Peyer's patch (tissue), 4 donors: ENCODE results near the gene ECT2L. TPM values are rescaled to one million over a fixed set of nuclear protein-coding genes. Genes with fewer than 3 reads are reported as not detected.

Experiments used
- DNase-seq, 3 donors: peaks; one replicate each; pipeline ENCODE4 v3.0.0-alpha.2; 2017 to 2019
- H3K27ac ChIP-seq, 4 donors: fragments of 200-600 bp; sonication (generic); one replicate each; pipeline ENCODE4 v1.5.1; 2016 to 2019
- H3K27me3 ChIP-seq, 2 donors: fragments of 200-600 bp; sonication (generic); one replicate each; pipeline ENCODE4 v1.5.1; 2019
- H3K36me3 ChIP-seq, 3 donors: fragments of 200-600 bp; sonication (generic); one replicate each; pipeline ENCODE4 v1.5.1; 2016 to 2019
- H3K4me1 ChIP-seq, 4 donors: fragments of 200-600 bp; sonication (generic); one replicate each; pipeline ENCODE4 v1.5.1; 2016 to 2019
- H3K4me3 ChIP-seq, 4 donors: fragments of 200-600 bp; sonication (generic); 1 replicate in 3 of 4; 2 replicates in 1 of 4; pipeline ENCODE4 v1.5.1; 2016 to 2019; ENCODE audit warnings: mild to moderate bottlenecking in 1 of 4
- H3K9me3 ChIP-seq, 4 donors: fragments of 200-600 bp; sonication (generic); one replicate each; pipeline ENCODE4 v1.5.1; 2016 to 2019; ENCODE audit warnings: mild to moderate bottlenecking in 1 of 4
- CTCF ChIP-seq, 6 experiments: fragments of 450-650 bp in 4 of 6; fragments of 200-600 bp in 2 of 6; sonication (generic) in 1 of 6; IDR thresholded peaks; one replicate each; pipeline ENCODE4 v1.5.1; 2017 to 2019; ENCODE audit warnings: antibody characterized with exemption in 6 of 6, mild to moderate bottlenecking in 3 of 6, moderate library complexity in 1 of 6
- POLR2A ChIP-seq, 2 donors: fragments of 450-650 bp; IDR thresholded peaks; one replicate each; pipeline ENCODE4 v1.5.1; 2017; ENCODE audit warnings: antibody characterized with exemption in 2 of 2, mild to moderate bottlenecking in 2 of 2, moderate library complexity in 2 of 2
- total RNA-seq, 4 donors: library from RNA; depleted of rRNA; stranded (reverse); fragments of >200 nt; gene quantifications; one replicate each; pipeline ENCODE4 v1.1.0, GENCODE V29; 2016

The ECT2L gene
- total RNA-seq, result under 1 TPM in 1 of 4 donors, not detected in 3; 0.27 TPM

GRCh38 chr6:138795809-138796603 is at the start of gene ECT2L:
ECT2L (plus strand) TSS chr6:138796087; CDS start chr6:138813275, 17,188 bp downstream.
- Histone ChIP-seq H3K9me3 (no peaks in the 10 kb centered on the region), H3K4me3 (peak within 1 kb of the TSS in 3 of 4 donors; percentile 22 to 52 (median 43))

GRCh38 chr6:138752017-138752416 is 43.9 kb upstream of the ECT2L start:
- H3K27ac ChIP-seq, result no peak overlapping the region
- H3K4me3 ChIP-seq, result no peak overlapping the region
- DNase-seq, result no peak
- TF ChIP-seq CTCF (IDR thresholded peaks at IDR 0.05), result no peak
- TF ChIP-seq POLR2A (IDR thresholded peaks at IDR 0.05), result no peak
- no peaks in the 10 kb centered on the region for H3K4me1 ChIP-seq
- no peaks in the 10 kb centered on the region for H3K9me3 ChIP-seq
- H3K27me3 ChIP-seq, result no peaks in the 10 kb centered on the region
- H3K36me3 ChIP-seq, result no peaks in the 10 kb centered on the region

More at GRCh38 chr6:138795809-138796603, at the start of gene ECT2L:
- H3K27ac ChIP-seq, result peak within 1 kb of the TSS in 3 of 4 donors; percentile 31 to 77 (median 33)
- H3K4me1 ChIP-seq, result no peaks in the 10 kb centered on the region
- DNase-seq, result peak in 2 of 3 donors; percentile 77 to 96
- peaks cover 0 to 7% (median 0%) of the 10 kb centered on the region in 3 donors for H3K36me3 ChIP-seq
- no peak for TF ChIP-seq POLR2A (IDR thresholded peaks at IDR 0.05)
- no peak for TF ChIP-seq CTCF (IDR thresholded peaks at IDR 0.05)
- no peaks in the 10 kb centered on the region for H3K27me3 ChIP-seq

- Histone ChIP-seq H3K36me3 (no peaks in the 10 kb centered on the region), H3K9me3 (no peaks in the 10 kb centered on the region), H3K4me3 (no peak overlapping the region), H3K4me1 (no peaks in the 10 kb centered on the region), H3K27ac (no peak overlapping the region), H3K27me3 (no peaks in the 10 kb centered on the region)
- no peak for TF ChIP-seq CTCF (IDR thresholded peaks at IDR 0.05)
- no peak for DNase-seq
Observed at GRCh38 chr6:138757136-138757535, 38.8 kb upstream of the ECT2L start.

- no peaks in the 10 kb centered on the region for H3K4me1 ChIP-seq
- H3K9me3 ChIP-seq, result no peaks in the 10 kb centered on the region
- H3K36me3 ChIP-seq, result no peaks in the 10 kb centered on the region
- H3K4me3 ChIP-seq, result no peak overlapping the region
- no peak for TF ChIP-seq POLR2A (IDR thresholded peaks at IDR 0.05)
- TF ChIP-seq CTCF (IDR thresholded peaks at IDR 0.05), result peak; percentile 20 to 88 (median 74)
- DNase-seq, result no peak
- no peaks in the 10 kb centered on the region for H3K27me3 ChIP-seq
- H3K27ac ChIP-seq, result no peak overlapping the region
Observed at GRCh38 chr6:138765896-138766655, 29.8 kb upstream of the ECT2L start.

GRCh38 chr6:138769102-138769676 is 26.7 kb upstream of the ECT2L start:
- Histone ChIP-seq H3K9me3 (no peaks in the 10 kb centered on the region), H3K27me3 (no peaks in the 10 kb centered on the region), H3K27ac (no peak overlapping the region), H3K36me3 (no peaks in the 10 kb centered on the region), H3K4me1 (peaks cover 0 to 8% (median 0%) of the 10 kb centered on the region in 4 donors), H3K4me3 (no peak overlapping the region)
- TF ChIP-seq POLR2A (IDR thresholded peaks at IDR 0.05) (no peak), CTCF (IDR thresholded peaks at IDR 0.05) (no peak)
- DNase-seq, result no peak
